ENCODE measurements around the gene GNB1L.

GRCh38 chr22:19885841-19886592 lies 31.3 kb upstream of the GNB1L start:
- no peak for TF ChIP-seq CTCF (IDR thresholded peaks at IDR 0.05)
- no peak for TF ChIP-seq POLR2A (IDR thresholded peaks at IDR 0.05)
